Colonic mucosa (tissue), 4 donors: Measurements from ENCODE around the gene COL18A1. TPM values are rescaled to one million over a fixed set of nuclear protein-coding genes. Genes with fewer than 3 reads are reported as not detected.
A peak's percentile ranks its signal among the peaks of the same experiment; 100 is the strongest.

Experiments
- DNase-seq: peaks from one replicate; pipeline ENCODE4 v3.0.0-alpha.2; 2020
- H3K27ac ChIP-seq: fragments of 200-600 bp; one replicate; pipeline ENCODE4 v1.8.0; 2021
- H3K27me3 ChIP-seq: fragments of 200-600 bp; one replicate; pipeline ENCODE4 v1.8.0; 2021
- H3K36me3 ChIP-seq: fragments of 200-600 bp; one replicate; pipeline ENCODE4 v1.8.0; 2021
- H3K4me1 ChIP-seq: fragments of 200-600 bp; one replicate; pipeline ENCODE4 v1.8.0; 2021; ENCODE audit warnings: mild to moderate bottlenecking
- H3K4me3 ChIP-seq: fragments of 200-600 bp; one replicate; pipeline ENCODE4 v1.8.0; 2021
- H3K9ac ChIP-seq, 2 donors: one replicate each; pipeline ENCODE4 v1.7.0; 2013; ENCODE audit warnings: control low read depth in 2 of 2, low read depth in 2 of 2, low read length in 2 of 2
- H3K9me3 ChIP-seq: fragments of 200-600 bp; one replicate; pipeline ENCODE4 v1.8.0; 2021
- intact Hi-C: fragments of 100-400 bp; cut with DNase I; formaldehyde crosslinking; loops from one replicate; pipeline ENCODE4 v1.14.1; 2022
- total RNA-seq, 2 donors: library from RNA; stranded (reverse); fragmentation: NEBNext Ultra II Directional in 1 of 2; extraction: Animal tissue kit (Norgen Biotek cat#: 25700) in 1 of 2; gene quantifications; one replicate each; pipeline ENCODE4 v1.2.1, GENCODE V29; 2021
- TF ChIP-seq, protein P1 (sequence below): fragments of 200-600 bp; IDR thresholded peaks from one replicate; pipeline ENCODE4 v1.8.0; 2022; ENCODE audit warnings: antibody characterized with exemption, mild to moderate bottlenecking
- donor health status: healthy.
- donor health status: DM: no; HTN: no; CAD: no.
- donor health status: DM: no; HTN: no; CAD: no.

Gene COL18A1
- total RNA-seq, 2 donors from 2014 or later, result 8.4 to 22.3 TPM

DNA sequence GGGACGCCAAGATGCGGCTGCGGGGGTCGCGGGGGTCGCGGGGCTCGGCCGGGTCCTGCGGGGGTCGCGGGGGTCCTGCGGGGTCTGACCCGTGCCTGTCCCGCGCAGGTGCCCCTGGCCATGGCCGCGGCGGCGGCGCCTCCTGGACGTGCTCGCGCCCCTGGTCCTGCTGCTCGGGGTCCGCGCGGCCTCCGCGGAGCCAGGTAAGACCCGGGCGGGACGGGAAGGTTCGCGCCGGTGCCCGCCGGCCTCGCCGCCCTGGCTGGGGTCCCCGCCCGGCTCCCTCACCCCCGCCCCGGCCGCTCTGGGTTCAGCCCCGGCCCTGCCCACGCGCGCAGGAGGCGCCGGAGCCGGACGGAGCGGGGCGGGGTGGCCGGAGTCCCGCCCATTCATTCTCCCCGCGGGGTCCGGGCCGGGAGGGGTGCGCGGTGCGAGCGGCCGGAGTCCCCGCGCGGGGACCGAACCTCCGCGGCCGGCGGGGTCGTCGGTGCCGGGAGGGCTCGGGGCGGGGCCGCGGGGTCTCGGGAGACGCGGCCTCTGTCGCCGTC lies 380 bp downstream of the COL18A1 start:
- H3K36me3 ChIP-seq, result no peaks in the 10 kb centered on the region
- intact Hi-C loops, result no loop called here
- peak overlapping the region; percentile 40 for H3K27ac ChIP-seq
- H3K27me3 ChIP-seq, result peaks cover 21% of the 10 kb centered on the region
- TF ChIP-seq, protein P1, sequence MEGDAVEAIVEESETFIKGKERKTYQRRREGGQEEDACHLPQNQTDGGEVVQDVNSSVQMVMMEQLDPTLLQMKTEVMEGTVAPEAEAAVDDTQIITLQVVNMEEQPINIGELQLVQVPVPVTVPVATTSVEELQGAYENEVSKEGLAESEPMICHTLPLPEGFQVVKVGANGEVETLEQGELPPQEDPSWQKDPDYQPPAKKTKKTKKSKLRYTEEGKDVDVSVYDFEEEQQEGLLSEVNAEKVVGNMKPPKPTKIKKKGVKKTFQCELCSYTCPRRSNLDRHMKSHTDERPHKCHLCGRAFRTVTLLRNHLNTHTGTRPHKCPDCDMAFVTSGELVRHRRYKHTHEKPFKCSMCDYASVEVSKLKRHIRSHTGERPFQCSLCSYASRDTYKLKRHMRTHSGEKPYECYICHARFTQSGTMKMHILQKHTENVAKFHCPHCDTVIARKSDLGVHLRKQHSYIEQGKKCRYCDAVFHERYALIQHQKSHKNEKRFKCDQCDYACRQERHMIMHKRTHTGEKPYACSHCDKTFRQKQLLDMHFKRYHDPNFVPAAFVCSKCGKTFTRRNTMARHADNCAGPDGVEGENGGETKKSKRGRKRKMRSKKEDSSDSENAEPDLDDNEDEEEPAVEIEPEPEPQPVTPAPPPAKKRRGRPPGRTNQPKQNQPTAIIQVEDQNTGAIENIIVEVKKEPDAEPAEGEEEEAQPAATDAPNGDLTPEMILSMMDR, result no peak
- H3K4me3 ChIP-seq, result peak overlapping the region; percentile 43
- DNase-seq, result no peak
- H3K4me1 ChIP-seq, result no peaks in the 10 kb centered on the region
- no peaks in the 10 kb centered on the region for H3K9me3 ChIP-seq
- peak overlapping the region in 1 of 2 donors; percentile 69 for H3K9ac ChIP-seq

DNA sequence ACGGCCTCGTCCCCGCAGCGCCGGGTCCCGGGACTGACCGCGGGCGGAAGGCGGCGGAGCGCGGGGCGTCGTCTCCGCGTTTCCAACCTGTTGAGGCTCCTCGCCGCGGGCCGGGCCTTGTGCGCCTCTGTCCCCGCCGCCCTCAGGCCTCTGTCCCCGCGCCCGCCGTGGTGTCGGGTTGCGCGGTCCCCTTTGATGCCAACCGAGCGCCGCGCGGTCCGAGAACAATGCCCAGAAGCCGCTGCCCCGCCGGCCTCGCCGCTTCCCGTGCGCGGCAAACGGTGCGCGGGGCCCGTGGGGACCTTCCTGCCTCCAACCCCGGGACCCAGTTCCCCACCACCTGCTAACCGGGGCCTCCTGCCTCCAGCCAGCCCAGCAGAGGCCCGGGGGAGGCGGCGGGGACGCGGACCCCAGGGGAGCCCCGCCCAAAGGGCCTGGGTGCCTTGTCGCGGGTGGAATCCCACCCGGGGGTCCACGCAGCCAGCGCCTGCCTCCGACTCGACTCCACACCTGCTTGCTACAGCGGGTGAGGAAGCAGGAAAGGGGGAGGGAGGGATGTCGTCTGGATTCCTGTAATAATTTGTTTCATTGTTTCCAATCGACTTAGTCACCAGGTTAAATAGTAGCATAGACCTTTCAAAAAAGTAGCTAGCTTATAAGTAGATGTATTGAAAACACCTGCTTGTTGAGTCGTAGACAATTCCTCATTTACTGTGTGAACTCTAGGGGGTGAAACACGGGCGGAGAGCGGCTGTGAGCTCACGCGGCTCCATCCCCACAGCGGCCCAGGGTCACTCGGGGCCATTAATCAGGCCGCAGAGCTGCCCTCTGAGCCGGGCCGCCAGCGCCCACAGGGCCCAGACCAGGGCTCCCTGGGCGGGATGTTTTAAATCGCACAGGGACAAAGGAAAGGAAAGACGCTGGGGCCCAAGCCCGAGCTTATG lies 1.1 kb downstream of the COL18A1 start:
- no peak for DNase-seq
- H3K9ac ChIP-seq, result peak overlapping the region in 1 of 2 donors; percentile 69
- TF ChIP-seq, protein P1, result no peak

DNA sequence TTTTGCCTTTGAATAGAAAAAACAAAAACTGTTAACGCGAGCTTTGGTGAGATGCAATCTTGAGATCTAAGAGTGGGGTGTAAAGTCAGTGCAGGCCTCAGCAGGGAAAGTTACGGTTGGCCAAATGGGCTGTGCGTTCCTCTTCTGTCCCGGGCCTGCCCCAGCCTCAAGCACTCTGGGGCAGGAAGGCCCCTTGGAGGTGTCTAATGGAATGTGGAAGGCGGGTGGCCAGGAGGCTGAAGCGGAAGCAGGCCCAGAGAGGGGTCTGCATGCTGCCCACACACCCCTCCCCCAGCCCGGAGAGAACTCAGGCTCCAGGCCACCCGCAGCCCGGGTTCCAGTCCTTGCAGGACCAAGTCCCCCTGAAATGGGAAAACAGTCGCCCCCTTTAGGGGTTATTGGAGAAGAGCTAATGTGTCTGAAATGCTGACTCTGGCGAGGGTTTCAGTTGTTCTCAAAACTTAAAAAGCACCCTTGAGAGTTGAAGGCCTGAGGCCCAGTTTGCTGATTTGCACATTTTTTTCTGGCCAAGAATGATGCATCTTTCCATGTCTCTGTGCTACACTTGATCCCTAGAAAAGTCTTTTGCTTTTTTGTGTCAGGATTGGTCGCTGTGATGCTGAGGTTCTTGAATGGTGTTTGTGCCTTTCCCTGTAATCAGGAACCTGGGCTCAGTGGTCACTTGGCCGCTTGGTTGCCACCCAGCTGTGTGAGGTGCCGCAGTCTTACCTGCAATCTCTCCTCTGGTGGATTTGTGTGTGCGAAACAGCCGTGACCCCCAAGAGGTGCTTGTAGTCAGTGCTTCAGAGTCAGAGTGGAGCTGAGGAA lies 2.0 kb downstream of the COL18A1 start:
- Histone ChIP-seq H3K27me3 (peaks cover 21% of the 10 kb centered on the region), H3K4me1 (no peaks in the 10 kb centered on the region), H3K9me3 (no peaks in the 10 kb centered on the region), H3K27ac (peak overlapping the region; percentile 40), H3K4me3 (peak overlapping the region; percentile 43), H3K36me3 (no peaks in the 10 kb centered on the region), H3K9ac (peak overlapping the region in 1 of 2 donors; percentile 24)
- intact Hi-C loops, result no loop called here
- DNase-seq, result no peak
- TF ChIP-seq, protein P1, result no peak

More for the DNA sequence above, 1.1 kb downstream of the COL18A1 start:
- Histone ChIP-seq H3K9me3 (no peaks in the 10 kb centered on the region), H3K4me1 (no peaks in the 10 kb centered on the region), H3K36me3 (no peaks in the 10 kb centered on the region), H3K4me3 (peak overlapping the region; percentile 43), H3K27ac (peak overlapping the region; percentile 40), H3K27me3 (peaks cover 21% of the 10 kb centered on the region)
- intact Hi-C loops, result no loop called here

DNA sequence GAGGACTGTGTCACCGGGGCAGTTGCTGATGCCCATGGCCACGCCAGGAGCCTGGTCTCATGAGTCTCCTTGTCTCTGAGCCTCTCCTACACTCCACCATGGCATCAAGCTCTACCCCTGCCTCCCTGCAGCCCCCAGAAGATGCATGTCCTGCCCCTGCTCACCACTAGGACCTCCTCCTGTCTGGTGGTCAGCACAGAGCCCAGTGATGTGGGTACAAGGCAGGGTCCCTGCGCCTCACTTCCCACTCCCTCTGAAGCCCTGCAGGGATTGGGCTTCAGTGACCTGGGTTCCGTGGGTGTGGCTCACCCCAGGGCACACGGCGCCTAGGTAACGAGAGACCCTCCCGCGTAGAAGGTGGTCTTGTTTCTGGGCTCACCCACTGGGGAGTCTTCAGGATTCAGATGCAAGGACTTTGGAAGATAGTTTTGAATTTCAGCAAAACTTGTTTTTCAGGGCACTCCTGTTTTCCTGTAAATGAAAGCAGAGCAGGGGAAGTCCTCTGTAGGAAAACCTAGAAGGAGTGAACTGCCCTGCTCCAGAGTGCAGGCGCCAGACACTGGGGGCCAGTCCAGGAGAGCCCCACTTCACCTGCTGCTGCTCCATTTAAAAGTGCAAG lies 2.8 kb downstream of the COL18A1 start:
- no peak overlapping the region for H3K9ac ChIP-seq
- DNase-seq, result no peak
- intact Hi-C loops, result no loop called here
- no peak overlapping the region for H3K27ac ChIP-seq
- H3K27me3 ChIP-seq, result peaks cover 21% of the 10 kb centered on the region
- H3K4me1 ChIP-seq, result no peaks in the 10 kb centered on the region
- H3K36me3 ChIP-seq, result no peaks in the 10 kb centered on the region
- TF ChIP-seq, protein P1, result no peak
- no peak overlapping the region for H3K4me3 ChIP-seq
- no peaks in the 10 kb centered on the region for H3K9me3 ChIP-seq
